DND-41 (cell line): Measurements from ENCODE around the gene ZIC4.

Source experiments
- ATAC-seq: fragments of 200-7000 bp; cut with Tn5 transposase; 3 replicates; pipeline ENCODE4 v1.9.1; 2021; ENCODE audit warnings: low read depth; ENCODE audit not compliant: insufficient read depth
- DNase-seq: peaks from one replicate; pipeline ENCODE4 v3.0.0-alpha.2; 2020
- H2AFZ ChIP-seq: 2 replicates; pipeline ENCODE4 v1.6.0; 2012; ENCODE audit warnings: low read depth, low read length
- H3K27ac ChIP-seq: 2 replicates; pipeline ENCODE4 v1.5.1; 2012; ENCODE audit warnings: low read length, inconsistent platforms
- H3K27me3 ChIP-seq: fragments of 200-600 bp; sonication (generic); 2 replicates; pipeline ENCODE4 v1.6.0; 2012; ENCODE audit warnings: low read length, mild to moderate bottlenecking, inconsistent platforms; ENCODE audit not compliant: insufficient read depth, poor library complexity
- H3K36me3 ChIP-seq: 2 replicates; pipeline ENCODE4 v1.5.1; 2012; ENCODE audit warnings: low read length, inconsistent platforms; ENCODE audit not compliant: insufficient read depth
- H3K4me1 ChIP-seq: 2 replicates; pipeline ENCODE4 v1.5.1; 2012; ENCODE audit warnings: mild to moderate bottlenecking, low read length; ENCODE audit not compliant: insufficient read depth
- H3K4me2 ChIP-seq: 2 replicates; pipeline ENCODE4 v1.6.0; 2012; ENCODE audit warnings: mild to moderate bottlenecking, moderate library complexity, low read length, inconsistent platforms; ENCODE audit not compliant: insufficient read depth
- H3K4me3 ChIP-seq, 2 experiments: fragments of 200-600 bp in 1 of 2; shearing (Covaris generic) in 1 of 2; 2 replicates each; pipeline ENCODE4 v1.5.1; 2012 to 2016; ENCODE audit warnings: inconsistent platforms in 2 of 2, low read length in 2 of 2, mild to moderate bottlenecking in 2 of 2, low read depth in 1 of 2, moderate library complexity in 1 of 2
- H3K79me2 ChIP-seq: 2 replicates; pipeline ENCODE4 v1.6.0; 2012; ENCODE audit warnings: low read length, inconsistent platforms; ENCODE audit not compliant: insufficient read depth
- H3K9ac ChIP-seq: 2 replicates; pipeline ENCODE4 v1.6.0; 2012; ENCODE audit warnings: low read depth, mild to moderate bottlenecking, inconsistent platforms, low read length, moderate library complexity
- H3K9me3 ChIP-seq: 2 replicates; pipeline ENCODE4 v1.5.1; 2012; ENCODE audit warnings: low read length, moderate library complexity, mild to moderate bottlenecking, inconsistent platforms; ENCODE audit not compliant: insufficient read depth, severe bottlenecking
- H4K20me1 ChIP-seq: 2 replicates; pipeline ENCODE4 v1.6.0; 2012; ENCODE audit warnings: low read length; ENCODE audit not compliant: insufficient read depth
- CTCF ChIP-seq: IDR thresholded peaks from 2 replicates; pipeline ENCODE4 v1.5.1; 2012; ENCODE audit warnings: borderline replicate concordance, low read length, moderate library complexity, mild to moderate bottlenecking; ENCODE audit not compliant: poor library complexity, severe bottlenecking; ENCODE audit errors: extremely low read depth
- EZH2 ChIP-seq: IDR thresholded peaks from 3 replicates; pipeline ENCODE4 v1.6.1; 2012; ENCODE audit warnings: borderline replicate concordance, low read depth, mild to moderate bottlenecking, moderate library complexity, low read length, inconsistent platforms; ENCODE audit not compliant: severe bottlenecking

Gene ZIC4

GRCh38 chr3:147391781-147392624 lies 14.3 kb downstream of the ZIC4 start:
- TF ChIP-seq CTCF (no peak), EZH2 (no peak)
- Histone ChIP-seq H3K79me2 (no peaks in the 10 kb centered on the region), H3K9ac (no peak overlapping the region), H3K9me3 (peaks cover 38% of the 10 kb centered on the region), H3K27ac (no peak overlapping the region), H3K4me1 (no peaks in the 10 kb centered on the region), H3K27me3 (no peaks in the 10 kb centered on the region), H3K4me2 (no peak overlapping the region), H4K20me1 (no peaks in the 10 kb centered on the region), H2AFZ (no peak overlapping the region), H3K4me3 (no peak overlapping the region), H3K36me3 (no peaks in the 10 kb centered on the region)
- ATAC-seq (no peak), DNase-seq (no peak)

- no peaks in the 10 kb centered on the region for H3K27me3 ChIP-seq
- ATAC-seq, result no peak
Measured at GRCh38 chr3:147390589-147391569, 15.5 kb downstream of the ZIC4 start.

GRCh38 chr3:147389717-147390116 lies 16.6 kb downstream of the ZIC4 start:
- H3K9me3 ChIP-seq, result peaks cover 28% of the 10 kb centered on the region
- H3K9ac ChIP-seq, result no peak overlapping the region
- DNase-seq (no peak), ATAC-seq (no peak)
- no peak overlapping the region for H3K27ac ChIP-seq
- no peaks in the 10 kb centered on the region for H3K4me1 ChIP-seq
- no peaks in the 10 kb centered on the region for H3K27me3 ChIP-seq
- H4K20me1 ChIP-seq, result no peaks in the 10 kb centered on the region
- TF ChIP-seq EZH2 (no peak), CTCF (no peak)
- H3K79me2 ChIP-seq, result no peaks in the 10 kb centered on the region
- H3K4me3 ChIP-seq, result no peak overlapping the region
- H3K4me2 ChIP-seq, result no peak overlapping the region
- H3K36me3 ChIP-seq, result no peaks in the 10 kb centered on the region
- H2AFZ ChIP-seq, result no peak overlapping the region

More at GRCh38 chr3:147390589-147391569, 15.5 kb downstream of the ZIC4 start:
- Histone ChIP-seq H3K4me2 (no peak overlapping the region), H3K9ac (no peak overlapping the region), H3K79me2 (no peaks in the 10 kb centered on the region), H3K36me3 (no peaks in the 10 kb centered on the region), H2AFZ (no peak overlapping the region), H3K27ac (no peak overlapping the region), H3K9me3 (peaks cover 30% of the 10 kb centered on the region), H3K4me3 (no peak overlapping the region), H4K20me1 (no peaks in the 10 kb centered on the region), H3K4me1 (no peaks in the 10 kb centered on the region)
- DNase-seq, result no peak
- TF ChIP-seq EZH2, result no peak
- TF ChIP-seq CTCF, result no peak
